Left renal cortex interstitium (tissue), 4 donors: Measurements from ENCODE around the gene PTPN5. TPM values are rescaled to one million over a fixed set of nuclear protein-coding genes. Genes with fewer than 3 reads are reported as not detected.
"Not testable (repeated sequence)": the region's sequence is repeated elsewhere in the genome, so short reads cannot be mapped to it uniquely, and the experiment has no call there.

Experiments used
- DNase-seq, 4 donors: peaks; one replicate each; pipeline ENCODE4 v3.0.0-alpha.2; 2013; ENCODE audit warnings: low read depth in 4 of 4, low spot score in 2 of 4, missing footprints in 1 of 4
- polyA plus RNA-seq, 4 donors: library from polyadenylated mRNA; unstranded; fragments of 120-200 nt; gene quantifications; one replicate each; pipeline ENCODE4 v1.2.1, GENCODE V29; 2013; ENCODE audit not compliant: insufficient read length in 4 of 4

The PTPN5 gene
- polyA plus RNA-seq, 4 donors: 0.56 to 1.5 (median 0.78) TPM

- no peak for DNase-seq
Observed at GRCh38 chr11:18696638-18697225, 94.9 kb downstream of the PTPN5 start.

- no peak for DNase-seq
Observed at GRCh38 chr11:18692941-18693760, 98.4 kb downstream of the PTPN5 start.

GRCh38 chr11:18691467-18692140 is 100.0 kb downstream of the PTPN5 start:
- not testable (repeated sequence) for DNase-seq

GRCh38 chr11:18684267-18684666 is 107.3 kb downstream of the PTPN5 start:
- DNase-seq: no peak

- DNase-seq: no peak
Observed at GRCh38 chr11:18682466-18682865, 109.1 kb downstream of the PTPN5 start.

DNA sequence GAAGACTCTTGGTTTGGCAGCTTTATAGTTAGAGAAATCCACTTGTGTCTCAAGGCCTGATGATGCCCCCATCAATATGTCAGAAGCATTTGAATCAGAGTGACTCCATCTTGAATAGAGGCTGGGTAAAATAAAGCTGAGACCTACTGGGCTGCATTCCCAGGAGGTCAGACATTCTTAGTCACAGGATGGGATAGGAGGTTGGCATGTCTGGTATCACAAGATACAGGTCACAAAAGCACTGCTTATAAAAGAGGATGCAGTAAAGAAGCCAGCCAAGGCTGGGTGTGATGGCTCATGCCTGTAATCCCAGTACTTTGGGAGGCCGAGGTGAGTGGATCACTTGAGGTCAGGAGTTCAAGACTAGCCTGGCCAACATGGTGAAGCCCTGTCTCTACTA is 109.6 kb downstream of the PTPN5 start:
- not testable (repeated sequence) for DNase-seq

Other genes starting within 250 kb of the PTPN5 start
- gene UEVLD, start 203.1 kb downstream of the PTPN5 start, polyA plus RNA-seq: 10 to 100 TPM; 18.0 to 23.9 (median 19.9) TPM
- gene MISFA, start 192.0 kb downstream of the PTPN5 start, polyA plus RNA-seq: 10 to 100 TPM in 2 of 4 donors, 1 to 10 TPM in 2; 4.2 to 16.1 (median 9.5) TPM
- gene SPTY2D1, start 157.5 kb downstream of the PTPN5 start, polyA plus RNA-seq: 10 to 100 TPM; 22.7 to 29.7 (median 26.5) TPM
- gene TMEM86A, start 93.0 kb downstream of the PTPN5 start, polyA plus RNA-seq: 1 to 10 TPM; 7.0 to 10.0 (median 8.2) TPM
- gene IGSF22, start 65.6 kb downstream of the PTPN5 start, polyA plus RNA-seq: 1 to 10 TPM; 1.7 to 3.4 (median 2.9) TPM
- gene MRGPRX1, start 147.6 kb upstream of the PTPN5 start, polyA plus RNA-seq: not detected